ENCODE measurements around the gene OBSCN.

OBSCN gene

GRCh38 chr1:228362141-228362883, 154.5 kb downstream of the OBSCN start:
- no peak overlapping the region for H3K4me3 ChIP-seq (ENCODE audit: low read depth, low read length)
- TF ChIP-seq CTCF (IDR thresholded peaks at IDR 0.05; ENCODE audit: control insufficient read depth, extremely low read depth, insufficient read depth) = no peak
- no peak for DNase-seq (ENCODE audit: low read depth)

GRCh38 chr1:228362884-228363450, 155.1 kb downstream of the OBSCN start:
- no peak for TF ChIP-seq CTCF (IDR thresholded peaks at IDR 0.05; ENCODE audit: control insufficient read depth, extremely low read depth, insufficient read depth)
- no peak for DNase-seq (ENCODE audit: low read depth)
- H3K4me3 ChIP-seq (ENCODE audit: low read depth, low read length) = no peak overlapping the region

- no peak for DNase-seq (ENCODE audit: low read depth)
- H3K4me3 ChIP-seq (ENCODE audit: low read depth, low read length) = no peak overlapping the region
- no peak for TF ChIP-seq CTCF (IDR thresholded peaks at IDR 0.05; ENCODE audit: control insufficient read depth, extremely low read depth, insufficient read depth)
These were observed 155.8 kb downstream of the OBSCN start for GRCh38 chr1:228363686-228364067.

GRCh38 chr1:228364068-228364705, 156.3 kb downstream of the OBSCN start:
- no peak for TF ChIP-seq CTCF (IDR thresholded peaks at IDR 0.05; ENCODE audit: control insufficient read depth, extremely low read depth, insufficient read depth)
- no peak for DNase-seq (ENCODE audit: low read depth)

GRCh38 chr1:228364706-228365213, 156.9 kb downstream of the OBSCN start:
- TF ChIP-seq CTCF (IDR thresholded peaks at IDR 0.05; ENCODE audit: control insufficient read depth, extremely low read depth, insufficient read depth) = no peak
- no peak for DNase-seq (ENCODE audit: low read depth)
- H3K4me3 ChIP-seq (ENCODE audit: low read depth, low read length) = no peak overlapping the region

More at GRCh38 chr1:228364068-228364705, 156.3 kb downstream of the OBSCN start:
- no peak overlapping the region for H3K4me3 ChIP-seq (ENCODE audit: low read depth, low read length)

- no peak for DNase-seq (ENCODE audit: low read depth)
- H3K4me3 ChIP-seq (ENCODE audit: low read depth, low read length) = no peak overlapping the region
- no peak for TF ChIP-seq CTCF (IDR thresholded peaks at IDR 0.05; ENCODE audit: control insufficient read depth, extremely low read depth, insufficient read depth)
These were observed 157.6 kb downstream of the OBSCN start for GRCh38 chr1:228365271-228366061.

Measured in LNCaP clone FGC (cell line).